K562 (cell line): Measurements from ENCODE around the gene GSDME.

Experiments used
- CBFB ChIP-seq: sonication (generic); formaldehyde crosslinking; IDR thresholded peaks from 2 replicates; pipeline ENCODE4 v1.4.0; 2020; ENCODE audit warnings: mild to moderate bottlenecking, missing genetic modification reagents
- CLOCK ChIP-seq: fragments of 250-450 bp; sonication (Bioruptor Pico); IDR thresholded peaks from 2 replicates; pipeline ENCODE4 v1.4.0; 2020; ENCODE audit warnings: mild to moderate bottlenecking, moderate library complexity, borderline replicate concordance
- CREM ChIP-seq: IDR thresholded peaks from 2 replicates; pipeline ENCODE4 v1.6.1; 2014; ENCODE audit warnings: antibody characterized with exemption, low read depth
- CTCF ChIP-seq, 3 experiments: IDR thresholded peaks in 2 of 3; conservative IDR thresholded peaks in 1 of 3; 2 replicates each; pipeline ENCODE4 v1.5.1; 2011 to 2012; ENCODE audit warnings: low read length in 3 of 3, mild to moderate bottlenecking in 3 of 3, control low read depth in 2 of 3, improper control_type of control experiment in 1 of 3, inconsistent platforms in 1 of 3, low read depth in 1 of 3, mixed read lengths in 1 of 3, moderate library complexity in 1 of 3; ENCODE audit not compliant: insufficient read depth in 2 of 3
- DNMT1 ChIP-seq: fragments of 450-650 bp; IDR thresholded peaks from 2 replicates; pipeline ENCODE4 v1.6.1; 2016; ENCODE audit warnings: antibody characterized with exemption, mild to moderate bottlenecking
- EP300 ChIP-seq: IDR thresholded peaks from 2 replicates; pipeline ENCODE4 v1.6.1; 2012; ENCODE audit warnings: low read length, improper control_type of control experiment
- MAFF ChIP-seq: IDR thresholded peaks from 2 replicates; pipeline ENCODE4 v1.6.1; 2012; ENCODE audit warnings: low read length, improper control_type of control experiment
- MAZ ChIP-seq, 2 experiments: fragments of 450-650 bp in 1 of 2; sonication (generic) in 1 of 2; formaldehyde crosslinking; IDR thresholded peaks in 1 of 2; conservative IDR thresholded peaks in 1 of 2; 2 replicates each; pipeline versions ENCODE4 v1.4.0 to v1.5.0; 2020; ENCODE audit warnings: mild to moderate bottlenecking in 1 of 2, missing genetic modification reagents in 1 of 2
- POLR2A ChIP-seq: fragments of 450-650 bp; conservative IDR thresholded peaks from 2 replicates; pipeline ENCODE4 v1.6.1; 2016
- SMC3 ChIP-seq: conservative IDR thresholded peaks from 2 replicates; pipeline ENCODE4 v1.6.1; 2011; ENCODE audit warnings: low read depth, low read length, improper control_type of control experiment; ENCODE audit not compliant: insufficient read depth
- SP2 ChIP-seq: IDR thresholded peaks from 2 replicates; pipeline ENCODE4 v1.6.1; 2011; ENCODE audit warnings: mild to moderate bottlenecking, low read depth, low read length, moderate library complexity; ENCODE audit not compliant: poor library complexity, severe bottlenecking; ENCODE audit errors: extremely low read depth
- TF ChIP-seq, protein P1 (sequence below): fragments of 450-650 bp; formaldehyde crosslinking; IDR thresholded peaks from 2 replicates; pipeline ENCODE4 v1.4.0; 2020; ENCODE audit warnings: mild to moderate bottlenecking
- TF ChIP-seq, protein P2 (sequence below): fragments of 450-650 bp; IDR thresholded peaks from 2 replicates; pipeline ENCODE4 v1.7.0; 2016; ENCODE audit warnings: borderline replicate concordance

- TF ChIP-seq MAZ (CRISPR knock-in tag; conservative IDR thresholded peaks at IDR 0.05 in 1 of 2, IDR thresholded peaks at IDR 0.05 in 1 of 2) (no peak), MAFF (no peak), CBFB (CRISPR knock-in tag) (no peak), CREM (no peak), SP2 (no peak), CTCF (IDR thresholded peaks at IDR 0.05 in 2 of 3, conservative IDR thresholded peaks at IDR 0.05 in 1 of 3; ENCODE audit: insufficient read depth in 2 of 3, low read depth in 1 of 3, low read length in 3 of 3) (no peak), SMC3 (no peak), POLR2A (no peak), EP300 (no peak), DNMT1 (no peak), CLOCK (CRISPR knock-in tag) (no peak)
- TF ChIP-seq, protein P1, sequence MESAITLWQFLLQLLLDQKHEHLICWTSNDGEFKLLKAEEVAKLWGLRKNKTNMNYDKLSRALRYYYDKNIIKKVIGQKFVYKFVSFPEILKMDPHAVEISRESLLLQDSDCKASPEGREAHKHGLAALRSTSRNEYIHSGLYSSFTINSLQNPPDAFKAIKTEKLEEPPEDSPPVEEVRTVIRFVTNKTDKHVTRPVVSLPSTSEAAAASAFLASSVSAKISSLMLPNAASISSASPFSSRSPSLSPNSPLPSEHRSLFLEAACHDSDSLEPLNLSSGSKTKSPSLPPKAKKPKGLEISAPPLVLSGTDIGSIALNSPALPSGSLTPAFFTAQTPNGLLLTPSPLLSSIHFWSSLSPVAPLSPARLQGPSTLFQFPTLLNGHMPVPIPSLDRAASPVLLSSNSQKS (CRISPR knock-in tag) = no peak
- TF ChIP-seq, protein P2, sequence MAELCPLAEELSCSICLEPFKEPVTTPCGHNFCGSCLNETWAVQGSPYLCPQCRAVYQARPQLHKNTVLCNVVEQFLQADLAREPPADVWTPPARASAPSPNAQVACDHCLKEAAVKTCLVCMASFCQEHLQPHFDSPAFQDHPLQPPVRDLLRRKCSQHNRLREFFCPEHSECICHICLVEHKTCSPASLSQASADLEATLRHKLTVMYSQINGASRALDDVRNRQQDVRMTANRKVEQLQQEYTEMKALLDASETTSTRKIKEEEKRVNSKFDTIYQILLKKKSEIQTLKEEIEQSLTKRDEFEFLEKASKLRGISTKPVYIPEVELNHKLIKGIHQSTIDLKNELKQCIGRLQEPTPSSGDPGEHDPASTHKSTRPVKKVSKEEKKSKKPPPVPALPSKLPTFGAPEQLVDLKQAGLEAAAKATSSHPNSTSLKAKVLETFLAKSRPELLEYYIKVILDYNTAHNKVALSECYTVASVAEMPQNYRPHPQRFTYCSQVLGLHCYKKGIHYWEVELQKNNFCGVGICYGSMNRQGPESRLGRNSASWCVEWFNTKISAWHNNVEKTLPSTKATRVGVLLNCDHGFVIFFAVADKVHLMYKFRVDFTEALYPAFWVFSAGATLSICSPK = no peak
Observed at GRCh38 chr7:24786306-24786705, 29.0 kb upstream of the GSDME start.
